Measurements from ENCODE around the gene SMYD3. TPM values are rescaled to one million over a fixed set of nuclear protein-coding genes. Genes with fewer than 3 reads are reported as not detected.

The SMYD3 gene
- total and polyA plus RNA-seq, 2 donors (not counting 1 experiment from before 2014, with no cell fraction given) = 69.4 to 83.1 TPM

DNA sequence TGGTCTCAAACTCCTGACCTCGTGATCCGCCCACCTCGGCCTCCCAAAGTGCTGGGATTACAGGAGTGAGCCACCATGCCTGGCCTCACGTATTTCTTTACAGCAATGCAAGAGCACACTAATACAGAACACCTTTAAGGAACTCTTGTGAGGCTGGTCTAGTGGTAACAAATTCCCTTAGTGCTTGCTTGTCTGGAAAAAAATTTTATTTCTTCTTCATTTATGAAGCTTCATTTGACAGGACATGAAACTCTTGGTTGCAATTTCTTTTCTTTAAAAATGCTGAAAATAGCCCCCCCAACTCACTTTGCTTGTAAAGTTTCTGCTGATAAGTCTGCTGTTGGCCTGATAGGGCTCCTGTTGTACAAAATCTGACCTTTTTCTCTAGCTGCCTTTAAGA, 248.8 kb downstream of the SMYD3 start:
- TF ChIP-seq, protein P1, sequence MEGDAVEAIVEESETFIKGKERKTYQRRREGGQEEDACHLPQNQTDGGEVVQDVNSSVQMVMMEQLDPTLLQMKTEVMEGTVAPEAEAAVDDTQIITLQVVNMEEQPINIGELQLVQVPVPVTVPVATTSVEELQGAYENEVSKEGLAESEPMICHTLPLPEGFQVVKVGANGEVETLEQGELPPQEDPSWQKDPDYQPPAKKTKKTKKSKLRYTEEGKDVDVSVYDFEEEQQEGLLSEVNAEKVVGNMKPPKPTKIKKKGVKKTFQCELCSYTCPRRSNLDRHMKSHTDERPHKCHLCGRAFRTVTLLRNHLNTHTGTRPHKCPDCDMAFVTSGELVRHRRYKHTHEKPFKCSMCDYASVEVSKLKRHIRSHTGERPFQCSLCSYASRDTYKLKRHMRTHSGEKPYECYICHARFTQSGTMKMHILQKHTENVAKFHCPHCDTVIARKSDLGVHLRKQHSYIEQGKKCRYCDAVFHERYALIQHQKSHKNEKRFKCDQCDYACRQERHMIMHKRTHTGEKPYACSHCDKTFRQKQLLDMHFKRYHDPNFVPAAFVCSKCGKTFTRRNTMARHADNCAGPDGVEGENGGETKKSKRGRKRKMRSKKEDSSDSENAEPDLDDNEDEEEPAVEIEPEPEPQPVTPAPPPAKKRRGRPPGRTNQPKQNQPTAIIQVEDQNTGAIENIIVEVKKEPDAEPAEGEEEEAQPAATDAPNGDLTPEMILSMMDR (conservative IDR thresholded peaks at IDR 0.05 in 1 of 2, IDR thresholded peaks at IDR 0.05 in 1 of 2; ENCODE audit: low read depth in 1 of 2, low read length in 2 of 2) = no peak
- TF ChIP-seq EZH2 (IDR thresholded peaks at IDR 0.05; ENCODE audit: low read length, missing control alignments) = no peak
- no peaks in the 10 kb centered on the region for H3K36me3 ChIP-seq (ENCODE audit: control insufficient read depth, insufficient read depth, low read length)
- no peak overlapping the region for H3K4me3 ChIP-seq (replicated peaks in 1 of 4; ENCODE audit: control extremely low read depth in 1 of 4, insufficient read depth in 1 of 4, low read depth in 3 of 4, low read length in 4 of 4)
- H3K4me1 ChIP-seq (ENCODE audit: control insufficient read depth, extremely low read depth, insufficient read depth, low read length) = no peaks in the 10 kb centered on the region
- H3K79me2 ChIP-seq (ENCODE audit: control insufficient read depth, insufficient read depth, low read length) = no peaks in the 10 kb centered on the region
- H3K9ac ChIP-seq (ENCODE audit: insufficient read depth, low read length) = no peak overlapping the region
- H3K9me3 ChIP-seq (ENCODE audit: control insufficient read depth, insufficient read depth, low read depth, low read length) = no peaks in the 10 kb centered on the region
- H3K27me3 ChIP-seq (ENCODE audit: control insufficient read depth, insufficient read depth, low read length) = no peaks in the 10 kb centered on the region
- no peak overlapping the region for H3K27ac ChIP-seq (ENCODE audit: insufficient read depth, low read length)
- no peaks in the 10 kb centered on the region for H4K20me1 ChIP-seq (ENCODE audit: control insufficient read depth, extremely low read depth, insufficient read depth, low read length)
- H2AFZ ChIP-seq (ENCODE audit: low read length) = no peak overlapping the region
- DNase-seq (ENCODE audit: low read depth in 2 of 2) = no peak
- no peak overlapping the region for H3K4me2 ChIP-seq (ENCODE audit: extremely low read depth, insufficient read depth, low read length)

DNA sequence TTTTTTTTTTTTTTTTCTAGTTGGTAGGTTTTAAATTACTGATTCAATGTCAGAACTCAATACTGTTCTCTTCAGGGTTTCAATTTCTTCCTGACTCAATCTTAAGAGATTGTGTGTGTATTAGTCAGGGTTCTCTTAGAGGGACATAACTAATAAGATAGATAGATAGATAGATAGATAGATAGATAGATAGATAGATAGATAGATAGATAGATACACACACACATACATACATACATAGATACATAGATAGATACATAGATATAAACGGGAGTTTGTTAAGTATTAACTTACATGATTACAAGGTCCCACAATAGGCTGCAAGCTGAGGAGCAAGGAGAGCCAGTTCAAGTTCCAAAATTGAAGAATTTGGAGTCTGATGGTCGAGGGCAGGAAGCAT, 251.3 kb downstream of the SMYD3 start:
- H3K4me3 ChIP-seq (replicated peaks in 1 of 4; ENCODE audit: control extremely low read depth in 1 of 4, insufficient read depth in 1 of 4, low read depth in 3 of 4, low read length in 4 of 4) = no peak overlapping the region
- TF ChIP-seq, protein P1 (conservative IDR thresholded peaks at IDR 0.05 in 1 of 2, IDR thresholded peaks at IDR 0.05 in 1 of 2; ENCODE audit: low read depth in 1 of 2, low read length in 2 of 2) = no peak
- no peak for TF ChIP-seq EZH2 (IDR thresholded peaks at IDR 0.05; ENCODE audit: low read length, missing control alignments)
- no peak overlapping the region for H2AFZ ChIP-seq (ENCODE audit: low read length)
- no peak overlapping the region for H3K9ac ChIP-seq (ENCODE audit: insufficient read depth, low read length)
- no peak for DNase-seq (ENCODE audit: low read depth in 2 of 2)
- no peaks in the 10 kb centered on the region for H4K20me1 ChIP-seq (ENCODE audit: control insufficient read depth, extremely low read depth, insufficient read depth, low read length)
- H3K4me2 ChIP-seq (ENCODE audit: extremely low read depth, insufficient read depth, low read length) = no peak overlapping the region
- H3K27me3 ChIP-seq (ENCODE audit: control insufficient read depth, insufficient read depth, low read length) = no peaks in the 10 kb centered on the region
- no peaks in the 10 kb centered on the region for H3K9me3 ChIP-seq (ENCODE audit: control insufficient read depth, insufficient read depth, low read depth, low read length)
- no peaks in the 10 kb centered on the region for H3K36me3 ChIP-seq (ENCODE audit: control insufficient read depth, insufficient read depth, low read length)
- no peaks in the 10 kb centered on the region for H3K79me2 ChIP-seq (ENCODE audit: control insufficient read depth, insufficient read depth, low read length)
- no peak overlapping the region for H3K27ac ChIP-seq (ENCODE audit: insufficient read depth, low read length)
- H3K4me1 ChIP-seq (ENCODE audit: control insufficient read depth, extremely low read depth, insufficient read depth, low read length) = no peaks in the 10 kb centered on the region

DNA sequence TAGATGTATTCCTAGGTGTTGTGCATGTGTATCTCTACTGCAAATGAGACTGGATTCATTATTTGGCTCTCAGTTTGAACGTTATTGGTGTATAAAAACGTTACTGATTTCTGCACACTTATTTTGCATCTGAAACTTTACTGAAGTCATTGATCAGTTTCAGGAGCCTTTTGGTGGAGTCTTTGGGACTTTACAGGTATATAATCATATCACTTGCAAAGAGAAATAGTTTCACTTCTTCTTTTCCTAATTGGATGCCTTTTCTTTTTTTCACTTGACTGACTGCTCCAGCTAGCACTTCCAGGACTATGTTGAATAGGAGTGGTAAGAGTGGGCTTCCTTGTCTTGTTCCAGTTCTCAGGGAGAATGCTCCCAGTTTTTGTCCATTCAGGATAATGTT, 252.2 kb downstream of the SMYD3 start:
- H3K4me3 ChIP-seq (replicated peaks in 1 of 4; ENCODE audit: control extremely low read depth in 1 of 4, insufficient read depth in 1 of 4, low read depth in 3 of 4, low read length in 4 of 4) = no peak overlapping the region
- H3K9me3 ChIP-seq (ENCODE audit: control insufficient read depth, insufficient read depth, low read depth, low read length) = no peaks in the 10 kb centered on the region
- no peak overlapping the region for H3K27ac ChIP-seq (ENCODE audit: insufficient read depth, low read length)
- no peak for TF ChIP-seq EZH2 (IDR thresholded peaks at IDR 0.05; ENCODE audit: low read length, missing control alignments)
- TF ChIP-seq, protein P1 (conservative IDR thresholded peaks at IDR 0.05 in 1 of 2, IDR thresholded peaks at IDR 0.05 in 1 of 2; ENCODE audit: low read depth in 1 of 2, low read length in 2 of 2) = no peak
- no peaks in the 10 kb centered on the region for H3K27me3 ChIP-seq (ENCODE audit: control insufficient read depth, insufficient read depth, low read length)
- no peak overlapping the region for H2AFZ ChIP-seq (ENCODE audit: low read length)
- H3K9ac ChIP-seq (ENCODE audit: insufficient read depth, low read length) = no peak overlapping the region
- H3K79me2 ChIP-seq (ENCODE audit: control insufficient read depth, insufficient read depth, low read length) = no peaks in the 10 kb centered on the region
- H4K20me1 ChIP-seq (ENCODE audit: control insufficient read depth, extremely low read depth, insufficient read depth, low read length) = no peaks in the 10 kb centered on the region
- no peak overlapping the region for H3K4me2 ChIP-seq (ENCODE audit: extremely low read depth, insufficient read depth, low read length)
- DNase-seq (ENCODE audit: low read depth in 2 of 2) = no peak
- H3K36me3 ChIP-seq (ENCODE audit: control insufficient read depth, insufficient read depth, low read length) = no peaks in the 10 kb centered on the region
- H3K4me1 ChIP-seq (ENCODE audit: control insufficient read depth, extremely low read depth, insufficient read depth, low read length) = no peaks in the 10 kb centered on the region
